MM.1S (cell line): ENCODE data around the gene TMEM273.

Experiments
- DNase-seq: peaks from one replicate; pipeline ENCODE4 v3.0.0-alpha.2; 2015
- H2AFZ ChIP-seq: fragments of 300-600 bp; sonication (generic); 2 replicates; pipeline ENCODE4 v1.6.0; 2016; ENCODE audit warnings: antibody characterized with exemption, low read length
- H3F3A ChIP-seq: fragments of 300-600 bp; sonication (generic); 2 replicates; pipeline ENCODE4 v1.6.1; 2016; ENCODE audit warnings: mild to moderate bottlenecking, antibody characterized with exemption, low read length, moderate library complexity, mixed read lengths; ENCODE audit not compliant: insufficient read depth
- H3K27ac ChIP-seq: fragments of 300-600 bp; sonication (generic); 2 replicates; pipeline ENCODE4 v1.5.1; 2016; ENCODE audit warnings: mild to moderate bottlenecking, low read length
- H3K27me3 ChIP-seq: fragments of 300-600 bp; sonication (generic); replicated peaks from 2 replicates; pipeline ENCODE4 v1.6.0; 2016; ENCODE audit warnings: low read length; ENCODE audit not compliant: insufficient read depth
- H3K36me3 ChIP-seq: fragments of 300-600 bp; sonication (generic); replicated peaks from 2 replicates; pipeline ENCODE4 v1.6.1; 2016; ENCODE audit warnings: mild to moderate bottlenecking, low read length, mixed read lengths; ENCODE audit not compliant: insufficient read depth
- H3K4me1 ChIP-seq: fragments of 300-600 bp; sonication (generic); 2 replicates; pipeline ENCODE4 v1.6.1; 2016; ENCODE audit warnings: low read length, mixed read lengths
- H3K4me2 ChIP-seq: fragments of 300-600 bp; sonication (generic); 2 replicates; pipeline ENCODE4 v1.6.0; 2016; ENCODE audit warnings: low read depth, low read length
- H3K4me3 ChIP-seq: fragments of 300-600 bp; sonication (generic); 2 replicates; pipeline ENCODE4 v1.5.1; 2016; ENCODE audit warnings: low read length, mixed read lengths
- H3K79me2 ChIP-seq: fragments of 300-600 bp; sonication (generic); 2 replicates; pipeline ENCODE4 v1.6.1; 2016; ENCODE audit warnings: mixed run types, low read length, mixed read lengths
- H3K9ac ChIP-seq: fragments of 300-600 bp; sonication (generic); 2 replicates; pipeline ENCODE4 v1.6.1; 2016; ENCODE audit warnings: low read length, mixed read lengths
- H3K9me2 ChIP-seq: fragments of 300-600 bp; sonication (generic); replicated peaks from 2 replicates; pipeline ENCODE4 v1.6.1; 2016; ENCODE audit warnings: mild to moderate bottlenecking, low read length, mixed read lengths; ENCODE audit not compliant: insufficient read depth
- H3K9me3 ChIP-seq: fragments of 300-600 bp; sonication (generic); replicated peaks from 2 replicates; pipeline ENCODE4 v1.6.1; 2016; ENCODE audit warnings: mild to moderate bottlenecking, low read length, mixed read lengths; ENCODE audit not compliant: insufficient read depth
- H4K20me1 ChIP-seq: fragments of 300-600 bp; sonication (generic); 2 replicates; pipeline ENCODE4 v1.6.1; 2016; ENCODE audit warnings: mild to moderate bottlenecking, low read length, moderate library complexity, mixed read lengths; ENCODE audit not compliant: insufficient read depth
- EZH2 ChIP-seq: fragments of 300-600 bp; sonication (generic); optimal IDR thresholded peaks from 2 replicates; pipeline ENCODE3; 2017; ENCODE audit warnings: low read depth, mild to moderate bottlenecking, antibody characterized with exemption, low read length, mixed read lengths
- EZH2phosphoT487 ChIP-seq: fragments of 300-600 bp; sonication (generic); IDR thresholded peaks from 2 replicates; pipeline ENCODE4 v1.6.1; 2018; ENCODE audit warnings: antibody characterized with exemption, low read length
- TF ChIP-seq, protein P1 (sequence below): fragments of 300-600 bp; sonication (generic); IDR thresholded peaks from 2 replicates; pipeline ENCODE4 v1.5.1; 2016; ENCODE audit warnings: antibody characterized with exemption, low read length, mixed read lengths

Gene TMEM273

DNA sequence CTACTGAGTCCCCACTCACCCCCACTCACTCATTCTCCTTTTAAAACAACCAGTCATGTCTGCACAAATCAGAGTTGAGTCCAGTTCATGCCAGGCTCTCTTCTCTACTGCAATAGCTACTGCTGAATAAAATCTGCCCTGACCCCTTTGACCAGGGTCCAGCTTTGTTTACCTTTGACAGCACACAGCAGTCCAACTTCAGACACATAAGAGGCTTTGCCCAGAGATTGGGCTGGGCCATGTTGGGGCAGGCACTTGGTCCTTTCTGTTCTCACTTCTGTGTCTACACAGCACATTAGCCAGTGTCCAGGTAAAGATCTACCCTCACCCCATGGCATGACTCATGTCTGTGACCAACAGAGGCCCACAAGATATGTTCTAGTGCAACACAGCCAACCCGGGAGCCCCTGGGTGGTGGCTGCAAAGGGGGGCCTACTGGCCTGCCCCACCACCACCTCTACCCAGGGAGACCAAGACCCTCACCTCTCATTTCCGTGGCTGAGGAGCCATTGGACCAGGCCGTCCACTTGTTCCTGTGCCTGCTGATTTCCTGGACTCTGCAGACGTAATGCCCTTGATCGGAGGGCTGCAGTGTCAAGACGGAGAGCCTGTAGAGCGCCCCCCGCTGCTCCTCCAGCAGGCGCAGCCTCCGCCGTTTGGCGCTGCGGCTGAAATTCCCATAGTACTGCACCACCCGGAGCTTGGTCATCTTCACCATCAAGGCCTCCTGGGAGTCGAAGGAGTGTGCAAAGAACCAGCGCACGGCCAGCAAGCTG, 80.9 kb downstream of the TMEM273 start:
- no peaks in the 10 kb centered on the region for H3F3A ChIP-seq
- H3K9me2 ChIP-seq: no peaks in the 10 kb centered on the region
- H3K27ac ChIP-seq: no peak overlapping the region
- no peak overlapping the region for H3K9ac ChIP-seq
- H3K79me2 ChIP-seq: no peaks in the 10 kb centered on the region
- no peak overlapping the region for H3K4me2 ChIP-seq
- H3K36me3 ChIP-seq: no peaks in the 10 kb centered on the region
- no peak overlapping the region for H2AFZ ChIP-seq
- no peaks in the 10 kb centered on the region for H3K27me3 ChIP-seq
- H3K4me1 ChIP-seq: no peaks in the 10 kb centered on the region
- H3K9me3 ChIP-seq: no peaks in the 10 kb centered on the region
- TF ChIP-seq, protein P1, sequence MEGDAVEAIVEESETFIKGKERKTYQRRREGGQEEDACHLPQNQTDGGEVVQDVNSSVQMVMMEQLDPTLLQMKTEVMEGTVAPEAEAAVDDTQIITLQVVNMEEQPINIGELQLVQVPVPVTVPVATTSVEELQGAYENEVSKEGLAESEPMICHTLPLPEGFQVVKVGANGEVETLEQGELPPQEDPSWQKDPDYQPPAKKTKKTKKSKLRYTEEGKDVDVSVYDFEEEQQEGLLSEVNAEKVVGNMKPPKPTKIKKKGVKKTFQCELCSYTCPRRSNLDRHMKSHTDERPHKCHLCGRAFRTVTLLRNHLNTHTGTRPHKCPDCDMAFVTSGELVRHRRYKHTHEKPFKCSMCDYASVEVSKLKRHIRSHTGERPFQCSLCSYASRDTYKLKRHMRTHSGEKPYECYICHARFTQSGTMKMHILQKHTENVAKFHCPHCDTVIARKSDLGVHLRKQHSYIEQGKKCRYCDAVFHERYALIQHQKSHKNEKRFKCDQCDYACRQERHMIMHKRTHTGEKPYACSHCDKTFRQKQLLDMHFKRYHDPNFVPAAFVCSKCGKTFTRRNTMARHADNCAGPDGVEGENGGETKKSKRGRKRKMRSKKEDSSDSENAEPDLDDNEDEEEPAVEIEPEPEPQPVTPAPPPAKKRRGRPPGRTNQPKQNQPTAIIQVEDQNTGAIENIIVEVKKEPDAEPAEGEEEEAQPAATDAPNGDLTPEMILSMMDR: no peak
- no peak for TF ChIP-seq EZH2phosphoT487
- TF ChIP-seq EZH2: no peak
- no peak overlapping the region for H3K4me3 ChIP-seq
- no peaks in the 10 kb centered on the region for H4K20me1 ChIP-seq
- DNase-seq: no peak

GRCh38 chr10:49106451-49106850, 81.7 kb downstream of the TMEM273 start:
- TF ChIP-seq EZH2phosphoT487 (no peak), EZH2 (no peak)
- Histone ChIP-seq H3K9me3 (no peaks in the 10 kb centered on the region), H3K79me2 (no peaks in the 10 kb centered on the region), H4K20me1 (no peaks in the 10 kb centered on the region), H3K4me3 (no peak overlapping the region), H3F3A (no peaks in the 10 kb centered on the region), H2AFZ (no peak overlapping the region), H3K27ac (no peak overlapping the region), H3K36me3 (no peaks in the 10 kb centered on the region), H3K4me1 (no peaks in the 10 kb centered on the region), H3K4me2 (no peak overlapping the region), H3K27me3 (no peaks in the 10 kb centered on the region), H3K9ac (no peak overlapping the region), H3K9me2 (no peaks in the 10 kb centered on the region)
- no peak for DNase-seq

DNA sequence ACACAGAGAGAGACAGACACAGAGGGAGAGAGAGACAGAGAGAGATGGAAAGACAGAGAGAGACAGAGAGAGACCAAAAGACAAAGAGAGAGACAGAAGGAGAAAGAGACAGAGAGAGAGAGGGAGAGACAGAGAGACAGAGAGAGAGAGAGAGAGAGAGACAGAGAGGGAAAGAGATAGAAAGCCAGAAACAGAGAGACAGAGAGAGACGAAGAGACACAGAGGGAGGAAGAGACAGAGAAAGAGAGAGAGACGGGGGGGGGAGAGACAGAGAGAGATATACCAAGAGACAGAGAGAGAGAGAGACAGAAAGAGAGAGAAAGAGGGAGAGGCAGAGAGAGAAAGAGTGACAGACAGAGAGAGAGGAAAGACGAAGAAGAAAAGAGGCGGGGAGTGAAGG, 83.1 kb downstream of the TMEM273 start:
- H3K36me3 ChIP-seq: no peaks in the 10 kb centered on the region
- H3K4me1 ChIP-seq: no peaks in the 10 kb centered on the region
- no peaks in the 10 kb centered on the region for H3F3A ChIP-seq
- no peaks in the 10 kb centered on the region for H4K20me1 ChIP-seq
- H3K9ac ChIP-seq: no peak overlapping the region
- no peaks in the 10 kb centered on the region for H3K9me3 ChIP-seq
- H3K9me2 ChIP-seq: no peaks in the 10 kb centered on the region
- H3K79me2 ChIP-seq: no peaks in the 10 kb centered on the region
- no peak overlapping the region for H3K4me3 ChIP-seq
- TF ChIP-seq EZH2 (no peak), EZH2phosphoT487 (no peak)
- TF ChIP-seq, protein P1: no peak
- no peak overlapping the region for H2AFZ ChIP-seq
- H3K4me2 ChIP-seq: no peak overlapping the region
- no peak for DNase-seq
- no peaks in the 10 kb centered on the region for H3K27me3 ChIP-seq
- H3K27ac ChIP-seq: no peak overlapping the region
